GM19099 (cell line): Measurements from ENCODE around the gene ALDH8A1.

Source experiments
- POLR2A ChIP-seq: IDR thresholded peaks from 3 replicates; pipeline ENCODE4 v1.6.1; 2011; ENCODE audit warnings: low read depth; ENCODE audit not compliant: insufficient read length; ENCODE audit errors: extremely low read depth

Gene ALDH8A1

GRCh38 chr6:134962421-134962820 is 12.5 kb upstream of the ALDH8A1 start:
- TF ChIP-seq POLR2A = no peak

GRCh38 chr6:134961366-134961765 is 11.5 kb upstream of the ALDH8A1 start:
- no peak for TF ChIP-seq POLR2A

GRCh38 chr6:134959603-134960002 is 9.7 kb upstream of the ALDH8A1 start:
- TF ChIP-seq POLR2A = no peak

GRCh38 chr6:134956676-134957075 is 6.8 kb upstream of the ALDH8A1 start:
- TF ChIP-seq POLR2A = no peak

- TF ChIP-seq POLR2A = no peak
Observed at GRCh38 chr6:134956032-134956431, 6.1 kb upstream of the ALDH8A1 start.

GRCh38 chr6:134954272-134955000 is 4.5 kb upstream of the ALDH8A1 start:
- TF ChIP-seq POLR2A = no peak

GRCh38 chr6:134951494-134952263 is 1.8 kb upstream of the ALDH8A1 start:
- no peak for TF ChIP-seq POLR2A

GRCh38 chr6:134950482-134950881 is 581 bp upstream of the ALDH8A1 start:
- no peak for TF ChIP-seq POLR2A

GRCh38 chr6:134948691-134949090 is 1.2 kb downstream of the ALDH8A1 start:
- TF ChIP-seq POLR2A = no peak

- TF ChIP-seq POLR2A = no peak
Observed at GRCh38 chr6:134948142-134948541, 1.8 kb downstream of the ALDH8A1 start.

GRCh38 chr6:134945045-134945444 is 4.9 kb downstream of the ALDH8A1 start:
- TF ChIP-seq POLR2A = no peak

GRCh38 chr6:134943522-134944111 is 6.3 kb downstream of the ALDH8A1 start:
- no peak for TF ChIP-seq POLR2A

- no peak for TF ChIP-seq POLR2A
Observed at GRCh38 chr6:134938896-134939295, 11.0 kb downstream of the ALDH8A1 start.

- TF ChIP-seq POLR2A = no peak
Observed at GRCh38 chr6:134937426-134937825, 12.5 kb downstream of the ALDH8A1 start.

GRCh38 chr6:134936931-134937330 is 13.0 kb downstream of the ALDH8A1 start:
- TF ChIP-seq POLR2A = no peak

GRCh38 chr6:134936476-134936875 is 13.4 kb downstream of the ALDH8A1 start:
- TF ChIP-seq POLR2A = no peak

- no peak for TF ChIP-seq POLR2A
Observed at GRCh38 chr6:134934793-134935485, 15.0 kb downstream of the ALDH8A1 start.
